ENCODE results near the gene RBM38.
"Not testable (repeated sequence)": the region's sequence is repeated elsewhere in the genome, so short reads cannot be mapped to it uniquely, and the experiment has no call there.

Gene RBM38

DNA sequence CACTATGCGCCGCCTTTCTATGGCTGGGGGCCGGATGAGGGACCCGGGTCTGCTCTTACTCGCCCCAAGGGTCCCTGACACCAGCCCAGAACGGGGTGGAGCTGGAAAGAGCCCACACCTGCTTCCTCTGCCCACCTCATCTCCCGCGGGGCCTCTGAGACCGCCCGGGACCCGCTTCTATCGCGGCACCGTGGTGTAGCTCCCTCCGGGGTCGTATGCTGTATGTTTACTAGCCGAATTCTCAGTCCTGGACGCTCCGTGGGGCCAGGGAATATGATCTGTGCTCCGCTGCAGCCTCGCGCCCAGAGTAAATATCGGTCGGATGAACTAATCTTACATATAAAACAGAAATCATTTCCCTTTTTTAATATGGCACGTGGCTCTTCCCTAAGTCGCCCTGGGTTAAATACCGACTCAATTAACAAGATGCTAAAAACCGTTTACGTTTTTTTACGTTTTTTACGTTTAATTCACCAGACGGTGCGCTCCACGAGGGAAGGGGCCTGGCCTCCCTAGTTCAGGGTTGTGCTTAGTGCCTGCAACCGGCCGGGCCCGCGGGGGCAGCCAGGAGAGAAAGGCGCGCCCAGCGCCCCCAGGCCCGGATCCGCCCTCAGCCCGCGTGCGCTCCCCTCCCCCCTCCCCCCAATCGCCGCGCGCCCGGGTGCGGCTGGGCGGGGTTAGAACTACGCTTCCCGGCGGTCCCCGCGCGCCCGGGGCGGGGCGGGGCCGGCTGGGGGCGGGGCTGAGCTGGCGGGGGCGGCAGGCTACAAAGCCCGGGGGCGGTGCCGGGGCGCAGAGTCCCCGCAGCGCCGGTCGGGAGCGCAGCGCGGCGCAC is at the start of gene RBM38:
Gene RBM38, plus strand, starts transcription at position 793 of the 835 bp plus-strand sequence. CDS start 186 bp downstream, outside the sequence.
- DNase-seq (ENCODE audit: low spot score): peak; percentile 95

DNA sequence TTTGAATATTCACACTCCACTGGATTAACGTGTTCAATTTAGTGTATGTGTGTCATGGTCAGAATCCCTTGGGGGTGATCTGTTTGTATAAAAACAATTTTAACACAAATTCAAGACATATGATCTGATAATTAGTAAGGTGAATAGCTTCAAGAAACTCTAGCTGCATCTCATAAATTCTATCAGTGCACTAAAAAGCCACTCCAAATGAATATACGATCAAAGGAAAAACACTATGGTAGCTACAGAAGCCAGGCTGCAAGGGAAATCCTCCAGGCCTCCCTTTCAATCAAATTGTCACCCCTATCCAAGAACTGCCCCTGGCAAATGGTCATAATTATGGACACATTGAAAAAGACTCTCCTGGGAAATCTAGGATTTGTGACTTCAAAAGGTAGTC is 49.5 kb upstream of the RBM38 start:
- DNase-seq (ENCODE audit: low spot score): no peak

DNA sequence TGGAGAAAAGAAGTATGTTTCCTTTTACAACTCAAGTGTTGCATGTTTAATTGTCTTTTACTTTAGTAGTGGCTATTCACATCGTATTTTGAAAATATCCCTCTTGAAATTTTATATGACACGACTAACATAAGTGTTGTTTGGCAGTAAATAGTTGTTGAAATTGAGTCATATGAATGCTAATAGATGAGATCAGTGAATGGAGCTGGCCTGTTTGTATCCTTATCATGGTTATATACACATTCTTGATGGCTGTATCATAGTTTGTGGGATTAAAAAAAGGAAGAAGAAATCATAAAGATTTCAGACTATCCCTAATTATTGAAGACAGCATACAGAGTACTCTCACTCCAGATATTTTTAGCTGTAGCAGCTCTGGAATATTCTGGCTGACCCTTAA is 48.4 kb upstream of the RBM38 start:
- no peak for DNase-seq (ENCODE audit: low spot score)

- DNase-seq (ENCODE audit: low spot score): peak; percentile 58
These were observed 44.7 kb upstream of the RBM38 start for GRCh38 chr20:57346477-57346876.

GRCh38 chr20:57347393-57347792 is 43.8 kb upstream of the RBM38 start:
- no peak for DNase-seq (ENCODE audit: low spot score)

DNA sequence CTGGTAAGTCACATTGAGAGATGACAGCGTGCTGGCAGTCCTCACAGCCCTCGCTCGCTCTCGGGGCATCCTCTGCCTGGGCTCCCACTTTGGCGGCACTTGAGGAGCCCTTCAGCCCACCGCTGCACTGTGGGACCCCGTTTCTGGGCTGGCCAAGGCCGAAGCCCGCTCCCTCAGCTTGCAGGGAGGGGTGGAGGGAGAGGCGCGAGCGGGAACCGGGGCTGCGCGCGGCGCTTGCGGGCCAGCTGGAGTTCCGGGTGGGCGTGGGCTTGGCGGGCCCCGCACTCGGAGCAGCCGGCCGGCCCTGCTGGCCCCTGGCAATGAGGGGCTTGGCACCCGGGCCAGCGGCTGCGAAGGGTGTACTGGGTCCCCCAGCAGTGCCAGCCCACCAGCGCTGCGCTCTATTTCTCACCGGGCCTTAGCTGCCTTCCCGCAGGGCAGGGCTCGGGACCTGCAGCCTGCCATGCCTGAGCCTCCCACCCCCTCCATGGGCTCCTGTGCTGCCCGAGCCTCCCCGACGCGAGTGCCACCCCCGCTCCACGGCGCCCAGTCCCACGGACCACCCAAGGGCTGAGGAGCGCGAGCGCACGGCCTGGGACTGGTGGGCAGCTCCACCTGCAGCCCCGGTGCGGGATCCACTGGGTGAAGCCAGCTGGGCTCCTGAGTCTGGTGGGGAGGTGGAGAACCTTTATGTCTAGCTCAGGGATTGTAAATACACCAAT is 42.8 kb upstream of the RBM38 start:
- not testable (repeated sequence) for DNase-seq (ENCODE audit: low spot score)

- not testable (repeated sequence) for DNase-seq (ENCODE audit: low spot score)
These were observed 42.1 kb upstream of the RBM38 start for GRCh38 chr20:57348922-57349574.

DNA sequence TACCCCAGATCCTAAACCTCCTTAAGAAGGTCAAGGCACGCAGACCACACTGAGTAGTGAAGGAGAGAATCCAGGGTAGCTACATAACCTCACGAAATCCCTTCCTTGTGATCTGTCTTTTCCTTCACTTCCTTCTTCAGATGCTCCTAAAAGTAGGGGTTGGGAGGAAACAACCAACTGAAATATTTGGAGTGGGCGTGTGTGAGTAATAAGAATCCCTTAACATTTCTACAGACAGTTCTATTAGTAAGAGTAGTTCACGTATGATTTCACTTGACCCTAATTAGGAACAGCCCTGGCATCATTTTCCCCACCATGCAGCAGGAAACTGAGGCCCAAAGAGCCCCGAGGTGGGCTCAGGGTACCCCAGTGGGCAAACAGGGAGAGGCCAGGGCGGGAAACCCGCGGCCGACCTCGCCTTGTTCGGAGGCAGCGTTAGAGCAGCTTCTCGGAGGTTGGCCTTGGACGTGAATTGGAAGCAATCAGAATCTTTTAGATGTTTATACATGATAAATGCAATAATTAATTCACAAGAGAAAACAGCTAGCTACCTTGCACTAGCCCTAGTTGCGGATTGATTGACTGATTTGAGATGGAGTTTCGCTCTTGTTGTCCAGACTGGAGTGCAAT is 41.0 kb upstream of the RBM38 start:
- no peak for DNase-seq (ENCODE audit: low spot score)

DNA sequence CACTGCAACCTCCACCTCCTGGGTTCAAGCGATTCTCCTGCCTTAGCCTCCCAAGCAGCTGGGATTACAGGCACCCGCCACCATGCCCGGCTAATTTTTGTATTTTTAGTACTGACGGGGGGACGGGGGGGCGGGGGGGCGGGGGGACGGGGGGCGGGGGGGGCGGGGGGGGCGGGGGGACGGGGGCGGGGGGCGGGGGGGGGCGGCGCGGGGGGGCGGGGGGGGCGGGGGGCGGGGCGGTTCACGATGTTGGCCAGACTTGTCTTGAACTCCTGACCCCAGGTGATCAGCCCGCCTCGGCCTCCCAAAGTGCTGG is 40.5 kb upstream of the RBM38 start:
- not testable (repeated sequence) for DNase-seq (ENCODE audit: low spot score)

GRCh38 chr20:57351042-57351783 is 40.0 kb upstream of the RBM38 start, which contains the start of gene RAE1:
Gene RAE1 (plus strand): TSS chr20:57351255. CDS start chr20:57354039, 2,784 bp downstream.
- DNase-seq (ENCODE audit: low spot score): peak; percentile 90

DNA sequence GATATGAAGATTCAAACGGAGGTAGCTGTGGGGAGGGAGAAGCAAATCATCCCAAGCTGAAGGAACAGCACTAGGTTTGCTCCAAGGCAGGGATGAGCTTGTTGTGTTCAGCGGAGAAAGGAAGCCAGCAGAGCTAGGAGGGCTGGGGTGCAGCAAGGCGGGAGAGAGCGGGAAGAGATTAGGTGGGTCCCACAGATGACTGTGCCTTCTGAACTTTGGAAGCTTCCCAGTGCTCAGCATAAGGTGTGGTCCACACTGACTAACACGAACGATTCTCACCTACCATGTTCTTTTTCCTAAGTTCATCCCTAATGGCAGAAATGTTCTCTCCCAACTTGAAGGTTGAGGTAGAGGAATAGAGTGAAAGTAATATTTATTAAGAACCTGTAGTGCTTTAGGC is 38.9 kb upstream of the RBM38 start:
- DNase-seq (ENCODE audit: low spot score): no peak

GRCh38 chr20:57353351-57353750 is 37.8 kb upstream of the RBM38 start:
- DNase-seq (ENCODE audit: low spot score): no peak

DNA sequence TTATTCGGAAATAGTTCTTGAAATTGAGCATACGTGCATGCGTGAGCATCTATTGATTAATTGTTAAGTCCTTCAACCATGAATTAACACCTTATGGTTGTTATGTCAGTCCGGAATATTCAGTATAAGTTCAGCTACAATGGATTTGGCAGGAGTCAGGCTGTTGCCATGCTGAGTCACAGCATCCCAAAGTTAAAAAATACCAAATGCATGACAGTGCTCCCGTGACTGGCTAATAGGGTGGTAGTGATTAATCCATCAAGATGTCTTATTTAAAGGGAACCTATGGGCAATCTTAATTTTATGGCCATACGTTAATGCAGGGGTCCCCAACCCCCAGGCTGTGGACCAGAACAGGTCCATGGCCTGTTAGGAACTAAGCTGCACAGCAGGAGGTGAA is 29.7 kb upstream of the RBM38 start:
- no peak for DNase-seq (ENCODE audit: low spot score)

- no peak for DNase-seq (ENCODE audit: low spot score)
These were observed 26.7 kb upstream of the RBM38 start for GRCh38 chr20:57364451-57364850.

DNA sequence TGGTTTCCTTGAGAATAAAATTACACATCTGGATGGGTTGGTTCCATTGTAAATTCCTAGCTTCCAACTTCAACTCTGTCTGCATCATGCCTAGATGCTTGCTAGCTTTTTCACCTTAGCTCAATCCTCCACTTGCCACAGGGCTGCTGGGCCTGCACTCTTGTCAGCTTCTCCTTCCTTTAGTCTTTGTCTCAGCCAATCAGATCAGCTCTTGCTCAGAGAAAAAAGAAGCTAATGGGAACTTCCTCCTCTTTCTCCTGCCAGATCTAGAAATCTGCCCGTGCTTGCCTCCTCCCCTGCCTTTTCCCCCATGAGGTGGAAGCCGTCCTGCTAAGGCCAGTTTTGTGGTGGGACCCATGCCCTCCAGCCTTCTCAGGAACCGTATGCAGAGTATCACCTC is 21.6 kb upstream of the RBM38 start:
- no peak for DNase-seq (ENCODE audit: low spot score)

GRCh38 chr20:57370316-57370715 is 20.9 kb upstream of the RBM38 start:
- DNase-seq (ENCODE audit: low spot score): no peak

DNA sequence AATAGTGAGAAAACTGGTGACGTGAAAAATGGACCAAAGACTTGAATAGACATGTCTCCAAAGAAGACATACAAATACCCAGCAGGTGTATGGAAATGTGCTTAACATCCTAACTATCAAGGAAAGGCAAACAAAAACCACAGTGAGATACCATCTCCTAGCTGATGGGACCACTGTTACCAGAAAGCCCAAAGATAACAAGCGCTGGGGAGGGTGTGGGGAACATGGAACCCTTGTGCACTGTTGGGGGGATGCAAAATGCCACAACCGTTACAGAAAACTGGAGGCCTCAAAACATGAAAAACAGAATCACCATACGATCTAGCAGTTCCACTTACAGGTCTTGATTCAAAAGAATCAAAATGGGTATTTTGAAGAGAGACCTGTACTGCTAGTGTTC is 19.8 kb upstream of the RBM38 start:
- DNase-seq (ENCODE audit: low spot score): no peak

- no peak for DNase-seq (ENCODE audit: low spot score)
These were observed 19.0 kb upstream of the RBM38 start for GRCh38 chr20:57372157-57372556.

DNA sequence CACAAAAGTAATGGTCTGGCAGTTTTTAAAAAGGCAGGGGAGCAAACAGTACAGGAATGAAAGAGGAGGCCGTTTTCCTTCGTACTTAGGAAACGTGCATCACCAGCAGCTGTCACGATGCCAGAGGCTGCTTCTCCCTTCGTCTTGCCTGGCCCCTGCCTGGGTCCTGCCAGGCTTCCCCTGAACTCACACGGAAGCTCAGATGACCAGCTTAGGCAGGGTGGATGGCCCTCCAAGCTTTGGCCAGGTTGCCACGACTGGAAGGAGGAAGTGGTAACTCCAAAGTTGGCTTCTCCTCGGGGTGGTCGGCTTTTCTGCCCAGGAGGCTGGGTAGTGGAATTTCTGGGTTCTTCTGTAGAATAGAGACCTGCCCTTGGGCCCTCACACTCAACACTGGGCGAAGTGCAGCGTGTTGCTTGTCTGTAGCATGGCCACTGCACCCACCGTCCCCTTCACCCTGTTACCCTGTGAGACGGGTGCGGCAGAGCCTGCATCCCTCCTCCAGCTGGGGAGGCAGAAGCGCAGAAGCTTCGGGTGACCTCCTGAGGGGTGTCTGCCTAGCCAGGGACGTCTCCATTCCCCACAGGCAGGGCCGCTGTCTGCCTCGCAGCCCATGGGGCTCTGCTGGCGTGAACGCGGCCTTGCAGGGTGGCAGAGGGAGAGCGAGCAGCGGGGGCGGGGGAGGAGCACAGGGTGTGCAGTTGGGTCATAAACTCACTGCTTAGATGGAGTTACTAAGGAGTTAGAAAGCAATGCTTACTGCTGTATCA is 18.4 kb upstream of the RBM38 start:
- no peak for DNase-seq (ENCODE audit: low spot score)

DNA sequence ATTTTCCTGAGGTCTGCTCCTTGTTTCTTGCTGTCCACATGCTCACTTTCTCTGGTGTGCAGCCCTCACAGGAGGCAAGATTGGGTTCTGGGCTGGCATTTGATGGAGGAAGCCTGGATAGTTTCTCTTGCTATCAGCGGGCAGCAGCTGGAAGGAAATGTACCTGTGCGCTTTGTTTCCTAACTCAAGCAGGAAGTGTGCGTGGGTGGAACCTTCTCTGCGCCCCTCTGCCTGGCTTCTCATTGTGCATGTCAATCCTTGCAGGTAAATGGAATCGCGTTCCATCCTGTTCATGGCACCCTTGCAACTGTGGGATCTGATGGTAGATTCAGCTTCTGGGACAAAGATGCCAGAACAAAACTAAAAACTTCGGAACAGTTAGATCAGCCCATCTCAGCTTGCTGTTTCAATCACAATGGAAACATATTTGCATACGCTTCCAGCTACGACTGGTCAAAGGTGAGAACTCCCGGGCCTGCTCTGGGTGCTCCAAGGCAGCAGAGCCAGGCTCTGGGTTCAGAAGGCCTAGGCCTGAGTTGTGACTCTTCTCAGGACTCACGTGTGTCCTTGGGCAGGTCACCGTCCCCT is 16.8 kb upstream of the RBM38 start:
- DNase-seq (ENCODE audit: low spot score): no peak

All from HuH-7 (cell line).